HCT116 (cell line): ENCODE measurements around the gene MRPL45.

ENCODE experiments used
- CEBPB ChIP-seq: IDR thresholded peaks from 2 replicates; pipeline ENCODE4 v1.6.1; 2012; ENCODE audit warnings: low read depth
- EZH2 ChIP-seq: fragments of 200-600 bp; sonication (generic); IDR thresholded peaks from 2 replicates; pipeline ENCODE4 v1.6.1; 2017; ENCODE audit warnings: antibody characterized with exemption, mixed run types
- EZH2phosphoT487 ChIP-seq: fragments of 200-600 bp; IDR thresholded peaks from 2 replicates; pipeline ENCODE4 v1.6.1; 2018; ENCODE audit warnings: antibody characterized with exemption, borderline replicate concordance
- FOSL1 ChIP-seq: IDR thresholded peaks from 2 replicates; pipeline ENCODE4 v1.6.1; 2012; ENCODE audit warnings: low read depth
- JUND ChIP-seq: IDR thresholded peaks from 2 replicates; pipeline ENCODE4 v1.6.1; 2012
- POLR2A ChIP-seq: IDR thresholded peaks from 2 replicates; pipeline ENCODE4 v1.7.0; 2011; ENCODE audit warnings: borderline replicate concordance; ENCODE audit not compliant: insufficient read depth, insufficient read length; ENCODE audit errors: extremely low read depth
- POLR2AphosphoS5 ChIP-seq: IDR thresholded peaks from 2 replicates; pipeline ENCODE4 v1.6.1; 2011; ENCODE audit warnings: mild to moderate bottlenecking, low read depth, low read length, moderate library complexity
- YY1 ChIP-seq: IDR thresholded peaks from 2 replicates; pipeline ENCODE4 v1.6.1; 2011; ENCODE audit warnings: low read length, low read depth, moderate library complexity, mild to moderate bottlenecking; ENCODE audit not compliant: insufficient replicate concordance; ENCODE audit errors: extremely low read depth
- ZFX ChIP-seq: fragments of 450-650 bp; IDR thresholded peaks from 2 replicates; pipeline ENCODE4 v1.6.1; 2017
- ZNF274 ChIP-seq: fragments of 200-500 bp; sonication (Bioruptor generic); IDR thresholded peaks from 2 replicates; pipeline ENCODE4 v1.6.1; 2014; ENCODE audit warnings: mild to moderate bottlenecking, low read depth, low read length, inconsistent platforms
- TF ChIP-seq, protein P1 (sequence below), 3 experiments: fragments of 200-600 bp in 1 of 3; sonication (generic) in 1 of 3; IDR thresholded peaks in 2 of 3; conservative IDR thresholded peaks in 1 of 3; 2 replicates each; pipeline ENCODE4 v1.5.1; 2012 to 2017; ENCODE audit warnings: low read depth in 2 of 3, low read length in 2 of 3, antibody characterized with exemption in 1 of 3, borderline replicate concordance in 1 of 3, control low read depth in 1 of 3, mild to moderate bottlenecking in 1 of 3, mixed read lengths in 1 of 3, mixed run types in 1 of 3, moderate library complexity in 1 of 3; ENCODE audit not compliant: insufficient read depth in 1 of 3
- TF ChIP-seq, protein P2 (sequence below): IDR thresholded peaks from 2 replicates; pipeline ENCODE4 v1.6.1; 2012
- TF ChIP-seq, protein P3 (sequence below): IDR thresholded peaks from 2 replicates; pipeline ENCODE4 v1.6.1; 2012; ENCODE audit warnings: low read depth

DNA sequence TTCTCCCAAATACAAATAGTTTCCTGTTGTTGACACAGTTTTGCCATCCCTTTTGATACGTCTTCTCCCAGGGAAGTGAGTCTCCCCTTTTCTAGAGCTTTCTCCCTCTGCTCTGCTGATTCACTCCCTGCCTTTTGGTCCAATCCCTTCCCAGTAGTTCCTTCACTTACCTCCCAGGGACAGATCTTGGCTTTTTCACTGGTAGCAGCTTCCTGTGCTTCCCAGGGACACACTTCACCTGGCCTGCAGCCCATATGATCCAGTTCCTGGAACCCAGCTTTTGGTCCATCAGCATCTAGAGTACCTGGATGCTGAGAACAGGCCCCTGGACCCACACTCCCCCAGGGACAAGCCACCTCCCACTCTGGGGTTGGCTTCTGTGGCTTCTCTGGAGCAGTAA, 31.0 kb downstream of the MRPL45 start:
- TF ChIP-seq POLR2AphosphoS5 (no peak), CEBPB (no peak), YY1 (no peak), ZFX (no peak), POLR2A (no peak), EZH2 (no peak), FOSL1 (no peak), JUND (no peak), EZH2phosphoT487 (no peak), ZNF274 (no peak)
- TF ChIP-seq, protein P1, sequence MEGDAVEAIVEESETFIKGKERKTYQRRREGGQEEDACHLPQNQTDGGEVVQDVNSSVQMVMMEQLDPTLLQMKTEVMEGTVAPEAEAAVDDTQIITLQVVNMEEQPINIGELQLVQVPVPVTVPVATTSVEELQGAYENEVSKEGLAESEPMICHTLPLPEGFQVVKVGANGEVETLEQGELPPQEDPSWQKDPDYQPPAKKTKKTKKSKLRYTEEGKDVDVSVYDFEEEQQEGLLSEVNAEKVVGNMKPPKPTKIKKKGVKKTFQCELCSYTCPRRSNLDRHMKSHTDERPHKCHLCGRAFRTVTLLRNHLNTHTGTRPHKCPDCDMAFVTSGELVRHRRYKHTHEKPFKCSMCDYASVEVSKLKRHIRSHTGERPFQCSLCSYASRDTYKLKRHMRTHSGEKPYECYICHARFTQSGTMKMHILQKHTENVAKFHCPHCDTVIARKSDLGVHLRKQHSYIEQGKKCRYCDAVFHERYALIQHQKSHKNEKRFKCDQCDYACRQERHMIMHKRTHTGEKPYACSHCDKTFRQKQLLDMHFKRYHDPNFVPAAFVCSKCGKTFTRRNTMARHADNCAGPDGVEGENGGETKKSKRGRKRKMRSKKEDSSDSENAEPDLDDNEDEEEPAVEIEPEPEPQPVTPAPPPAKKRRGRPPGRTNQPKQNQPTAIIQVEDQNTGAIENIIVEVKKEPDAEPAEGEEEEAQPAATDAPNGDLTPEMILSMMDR (IDR thresholded peaks at IDR 0.05 in 2 of 3, conservative IDR thresholded peaks at IDR 0.05 in 1 of 3; ENCODE audit: borderline replicate concordance in 1 of 3, insufficient read depth in 1 of 3, low read depth in 2 of 3, low read length in 2 of 3), result no peak
- TF ChIP-seq, protein P2, sequence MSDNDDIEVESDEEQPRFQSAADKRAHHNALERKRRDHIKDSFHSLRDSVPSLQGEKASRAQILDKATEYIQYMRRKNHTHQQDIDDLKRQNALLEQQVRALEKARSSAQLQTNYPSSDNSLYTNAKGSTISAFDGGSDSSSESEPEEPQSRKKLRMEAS, result no peak
- TF ChIP-seq, protein P3, sequence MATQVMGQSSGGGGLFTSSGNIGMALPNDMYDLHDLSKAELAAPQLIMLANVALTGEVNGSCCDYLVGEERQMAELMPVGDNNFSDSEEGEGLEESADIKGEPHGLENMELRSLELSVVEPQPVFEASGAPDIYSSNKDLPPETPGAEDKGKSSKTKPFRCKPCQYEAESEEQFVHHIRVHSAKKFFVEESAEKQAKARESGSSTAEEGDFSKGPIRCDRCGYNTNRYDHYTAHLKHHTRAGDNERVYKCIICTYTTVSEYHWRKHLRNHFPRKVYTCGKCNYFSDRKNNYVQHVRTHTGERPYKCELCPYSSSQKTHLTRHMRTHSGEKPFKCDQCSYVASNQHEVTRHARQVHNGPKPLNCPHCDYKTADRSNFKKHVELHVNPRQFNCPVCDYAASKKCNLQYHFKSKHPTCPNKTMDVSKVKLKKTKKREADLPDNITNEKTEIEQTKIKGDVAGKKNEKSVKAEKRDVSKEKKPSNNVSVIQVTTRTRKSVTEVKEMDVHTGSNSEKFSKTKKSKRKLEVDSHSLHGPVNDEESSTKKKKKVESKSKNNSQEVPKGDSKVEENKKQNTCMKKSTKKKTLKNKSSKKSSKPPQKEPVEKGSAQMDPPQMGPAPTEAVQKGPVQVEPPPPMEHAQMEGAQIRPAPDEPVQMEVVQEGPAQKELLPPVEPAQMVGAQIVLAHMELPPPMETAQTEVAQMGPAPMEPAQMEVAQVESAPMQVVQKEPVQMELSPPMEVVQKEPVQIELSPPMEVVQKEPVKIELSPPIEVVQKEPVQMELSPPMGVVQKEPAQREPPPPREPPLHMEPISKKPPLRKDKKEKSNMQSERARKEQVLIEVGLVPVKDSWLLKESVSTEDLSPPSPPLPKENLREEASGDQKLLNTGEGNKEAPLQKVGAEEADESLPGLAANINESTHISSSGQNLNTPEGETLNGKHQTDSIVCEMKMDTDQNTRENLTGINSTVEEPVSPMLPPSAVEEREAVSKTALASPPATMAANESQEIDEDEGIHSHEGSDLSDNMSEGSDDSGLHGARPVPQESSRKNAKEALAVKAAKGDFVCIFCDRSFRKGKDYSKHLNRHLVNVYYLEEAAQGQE, result no peak
